ENCODE results near the gene P4HB. TPM values are rescaled to one million over a fixed set of nuclear protein-coding genes. Genes with fewer than 3 reads are reported as not detected.
A peak's percentile ranks its signal among the peaks of the same experiment; 100 is the strongest.

The P4HB gene
- total and polyA plus RNA-seq, 10 of the 15 experiments (the other 5 are each of a cell fraction or from before 2014, with no cell fraction given): 4.7 to 549 (median 361) TPM

- in situ Hi-C loops (cut with MboI) (no loop called here), intact Hi-C loops (cut with micrococcal nuclease; ENCODE audit: unreplicated experiment) (no loop called here)
- Histone ChIP-seq H3K4me1 (ENCODE audit: control insufficient read depth, insufficient read depth, low read length) (peaks cover 16% of the 10 kb centered on the region), H2AFZ (ENCODE audit: control insufficient read depth, low read depth, low read length) (peak overlapping the region; percentile 64), H3K79me2 (ENCODE audit: control insufficient read depth, insufficient read depth, low read length) (peaks cover 13% of the 10 kb centered on the region), H3K36me3 (ENCODE audit: control insufficient read depth in 2 of 2, insufficient read depth in 2 of 2, low read length in 1 of 2) (no peaks in the 10 kb centered on the region), H3K9me3 (replicated peaks; ENCODE audit: control insufficient read depth, insufficient read depth, low read length) (no peaks in the 10 kb centered on the region), H4K20me1 (ENCODE audit: control insufficient read depth, insufficient read depth) (no peaks in the 10 kb centered on the region), H3K27ac (ENCODE audit: control insufficient read depth, insufficient read depth) (peak overlapping the region; percentile 58), H3K4me2 (ENCODE audit: control insufficient read depth, insufficient read depth) (peak overlapping the region; percentile 99), H3K27me3 (replicated peaks in 1 of 2; ENCODE audit: control insufficient read depth in 2 of 2, insufficient read depth in 2 of 2, low read length in 1 of 2) (no peaks in the 10 kb centered on the region), H3K4me3 (peak overlapping the region; percentile 96), H3K9ac (ENCODE audit: control insufficient read depth, insufficient read depth, low read length) (peak overlapping the region; percentile 86)
- POLR2A ChIA-PET: interaction anchor here (1.0 to 3.0 kb wide), 7 partner anchors 27 to 135 kb away, joined by 3 to 15 read pairs (median 4); partner anchors contain the start of genes MRPL12 and P4HB
- under 1% methylated on average over 53 of the region's 65 CpGs for WGBS (ENCODE audit: insufficient coverage, insufficient replicate concordance, low lambda C conversion rate, missing lambda C conversion rate)
- ATAC-seq: peak; percentile 74
- DNase-seq (ENCODE audit: low read depth, low spot score): no peak
- no peak for FAIRE-seq
- SMC1A ChIA-PET (ENCODE audit: uncharacterized antibody, unreplicated experiment): interaction anchor here (1.8 kb wide), 1 partner anchor 27 kb away, joined by 6 read pairs; no protein-coding TSS in a partner anchor
- RAD21 ChIA-PET (ENCODE audit: unreplicated experiment): interaction anchor here (0.7 to 0.9 kb wide), 2 partner anchors 22 to 28 kb away, joined by 3 read pairs; partner anchors contain the start of gene P4HB
- BruUV-seq (replicated peaks): no TSS peak
- CTCF ChIA-PET: interaction anchor here (1.7 to 1.9 kb wide), 2 partner anchors 98 to 120 kb away, joined by 3 to 8 read pairs; partner anchors contain the start of gene SLC25A10
- TF ChIP-seq STAT1 (conservative IDR thresholded peaks at IDR 0.05): 0 out of 2 replicates have a peak, but pooled peaks have one; percentile 42
- TF ChIP-seq YY1 (IDR thresholded peaks at IDR 0.05; ENCODE audit: low read depth, low read length): no peak
- peak; percentile 69 for TF ChIP-seq GATAD2B (conservative IDR thresholded peaks at IDR 0.05; ENCODE audit: low read depth)
- TF ChIP-seq, protein P1, sequence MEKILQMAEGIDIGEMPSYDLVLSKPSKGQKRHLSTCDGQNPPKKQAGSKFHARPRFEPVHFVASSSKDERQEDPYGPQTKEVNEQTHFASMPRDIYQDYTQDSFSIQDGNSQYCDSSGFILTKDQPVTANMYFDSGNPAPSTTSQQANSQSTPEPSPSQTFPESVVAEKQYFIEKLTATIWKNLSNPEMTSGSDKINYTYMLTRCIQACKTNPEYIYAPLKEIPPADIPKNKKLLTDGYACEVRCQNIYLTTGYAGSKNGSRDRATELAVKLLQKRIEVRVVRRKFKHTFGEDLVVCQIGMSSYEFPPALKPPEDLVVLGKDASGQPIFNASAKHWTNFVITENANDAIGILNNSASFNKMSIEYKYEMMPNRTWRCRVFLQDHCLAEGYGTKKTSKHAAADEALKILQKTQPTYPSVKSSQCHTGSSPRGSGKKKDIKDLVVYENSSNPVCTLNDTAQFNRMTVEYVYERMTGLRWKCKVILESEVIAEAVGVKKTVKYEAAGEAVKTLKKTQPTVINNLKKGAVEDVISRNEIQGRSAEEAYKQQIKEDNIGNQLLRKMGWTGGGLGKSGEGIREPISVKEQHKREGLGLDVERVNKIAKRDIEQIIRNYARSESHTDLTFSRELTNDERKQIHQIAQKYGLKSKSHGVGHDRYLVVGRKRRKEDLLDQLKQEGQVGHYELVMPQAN (conservative IDR thresholded peaks at IDR 0.05): peak; percentile 50
- no peak for TF ChIP-seq ASH2L (IDR thresholded peaks at IDR 0.05; ENCODE audit: borderline replicate concordance, low read depth)
- no peak for TF ChIP-seq CHD2 (IDR thresholded peaks at IDR 0.05; ENCODE audit: borderline replicate concordance, low read depth, low read length)
- no peak for TF ChIP-seq ZNF384 (IDR thresholded peaks at IDR 0.05; ENCODE audit: borderline replicate concordance, low read depth, low read length)
- peak; percentile 49 for TF ChIP-seq LARP7 (IDR thresholded peaks at IDR 0.05)
- TF ChIP-seq RAD21 (IDR thresholded peaks at IDR 0.05; ENCODE audit: insufficient read depth, low read depth, low read length): no peak
- no peak for TF ChIP-seq E4F1 (IDR thresholded peaks at IDR 0.05; ENCODE audit: borderline replicate concordance, partially characterized antibody)
- no peak for TF ChIP-seq SREBF2 (IDR thresholded peaks at IDR 0.05; ENCODE audit: low read length)
- TF ChIP-seq, protein P2, sequence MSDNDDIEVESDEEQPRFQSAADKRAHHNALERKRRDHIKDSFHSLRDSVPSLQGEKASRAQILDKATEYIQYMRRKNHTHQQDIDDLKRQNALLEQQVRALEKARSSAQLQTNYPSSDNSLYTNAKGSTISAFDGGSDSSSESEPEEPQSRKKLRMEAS (IDR thresholded peaks at IDR 0.05; ENCODE audit: low read depth, low read length): no peak
- peak; percentile 66; the same call in 1 of the 2 replicates for TF ChIP-seq IKZF1 (conservative IDR thresholded peaks at IDR 0.05)
- peak in 1 of 2 experiments; percentile 87; a peak in 2 of 3 replicates for TF ChIP-seq EGR1 (IDR thresholded peaks at IDR 0.05; ENCODE audit: borderline replicate concordance in 1 of 2, low read depth in 2 of 2, low read length in 2 of 2)
- 0 out of 2 replicates have a peak, but pooled peaks have one; percentile 12 for TF ChIP-seq NFXL1 (IDR thresholded peaks at IDR 0.05; ENCODE audit: borderline replicate concordance)
Observed at GRCh38 chr17:81832608-81833159, 27.7 kb downstream of the P4HB start.
